ENCODE results near the gene MRGPRG. TPM values are rescaled to one million over a fixed set of nuclear protein-coding genes. Genes with fewer than 3 reads are reported as not detected.

Gene MRGPRG
- total and polyA plus RNA-seq, 3 experiments from 2014 or later = not detected

DNA sequence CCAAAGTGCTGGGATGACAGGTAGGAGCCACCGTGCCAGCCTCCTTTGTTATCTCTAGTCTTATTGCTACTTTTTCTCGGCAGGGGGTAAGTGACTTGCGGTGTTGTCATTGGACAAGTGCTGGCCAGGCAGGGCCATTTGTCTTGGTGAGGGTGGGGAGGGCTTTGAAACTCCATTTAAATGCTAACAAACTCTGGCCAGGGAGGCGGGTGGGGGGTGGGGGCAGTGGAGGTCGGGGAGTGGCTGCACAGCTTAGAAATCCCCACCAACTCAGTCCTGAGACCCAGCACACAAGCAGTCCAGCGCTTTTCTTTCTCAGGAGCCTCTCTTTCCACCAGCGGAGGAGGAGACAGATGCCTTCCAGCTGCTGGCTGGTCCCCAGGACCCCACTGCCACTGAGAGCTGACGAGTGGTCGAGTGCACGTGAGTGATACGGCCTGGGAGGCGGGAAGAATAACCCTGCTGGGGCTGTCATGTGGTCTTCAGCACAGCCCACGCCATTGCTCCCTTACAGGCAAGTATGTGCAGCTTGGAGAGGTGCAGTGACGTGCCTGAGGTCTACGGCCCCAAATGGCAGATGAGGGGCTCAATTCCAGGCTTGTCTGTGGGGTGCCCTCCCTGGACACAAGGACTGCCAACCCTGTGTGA lies 29.3 kb downstream of the MRGPRG start:
- POLR2A ChIA-PET = no interaction called here
- H3K27me3 Mint-ChIP-seq = peaks cover 0 to 6% of the 10 kb centered on the region in 2 donors
- CTCF ChIA-PET = no interaction called here

DNA sequence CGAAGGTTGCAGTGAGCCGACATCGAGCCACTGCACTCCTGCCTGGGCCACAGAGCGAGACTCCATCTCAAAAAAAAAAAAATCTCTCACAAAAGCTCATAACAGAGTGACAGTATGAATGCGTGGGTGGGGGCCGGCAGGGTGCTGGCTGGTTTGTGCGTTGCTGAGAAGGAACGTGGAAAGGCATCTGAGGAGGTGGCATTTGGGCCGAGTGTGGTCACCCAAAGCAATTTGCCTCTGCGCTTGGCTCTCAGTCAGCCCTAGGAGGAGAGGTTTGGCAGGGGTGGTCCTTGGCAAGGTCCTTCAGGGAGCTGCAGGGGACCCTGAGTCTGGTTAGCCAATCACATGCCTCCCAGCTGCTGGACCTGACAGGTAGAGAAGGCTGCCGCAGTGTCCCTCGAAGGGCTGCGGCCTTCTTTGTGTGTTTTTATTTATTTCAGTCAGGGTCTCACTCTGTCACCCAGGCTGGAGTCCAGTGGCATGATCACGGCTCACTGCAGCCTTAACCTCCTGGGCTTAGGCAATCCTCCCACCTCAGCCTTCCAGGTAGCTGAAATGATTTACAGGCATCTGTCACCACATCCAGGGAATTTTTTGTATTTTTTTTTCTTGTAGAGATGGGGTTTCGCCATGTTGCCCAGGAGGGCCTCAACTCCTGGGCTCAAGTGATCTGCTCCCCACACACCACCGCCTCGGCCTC lies 30.0 kb downstream of the MRGPRG start:
- Histone ChIP-seq H3K4me3 (ENCODE audit: low read length) (no peak overlapping the region), H3K27ac (ENCODE audit: low read depth, low read length) (no peak overlapping the region), H3K27me3 (ENCODE audit: insufficient read depth, low read length, poor library complexity, severe bottlenecking) (no peaks in the 10 kb centered on the region), H3K9me3 (ENCODE audit: low read length) (no peaks in the 10 kb centered on the region), H3K4me1 (ENCODE audit: insufficient read depth, low read length) (no peaks in the 10 kb centered on the region), H3K36me3 (ENCODE audit: insufficient read depth, low read length) (no peaks in the 10 kb centered on the region)
- Mint-ChIP-seq H3K4me3 (peak overlapping the region in 1 of 7 donors; percentile 18), H3K27ac (no peak overlapping the region), H3K9me3 (no peaks in the 10 kb centered on the region), H3K27me3 (peaks cover 0 to 9% of the 10 kb centered on the region in 2 donors), H3K4me1 (no peaks in the 10 kb centered on the region), H3K36me3 (no peaks in the 10 kb centered on the region)
- DNase-seq = peak in 1 of 5 donors; percentile 17
- POLR2A ChIA-PET = no interaction called here
- CTCF ChIA-PET = no interaction called here

More for the DNA sequence above, 29.3 kb downstream of the MRGPRG start:
- Mint-ChIP-seq H3K9me3 (no peaks in the 10 kb centered on the region), H3K27ac (no peak overlapping the region), H3K4me3 (peak overlapping the region in 1 of 7 donors; percentile 18), H3K4me1 (no peaks in the 10 kb centered on the region), H3K36me3 (no peaks in the 10 kb centered on the region)
- Histone ChIP-seq H3K9me3 (ENCODE audit: low read length) (no peaks in the 10 kb centered on the region), H3K36me3 (ENCODE audit: insufficient read depth, low read length) (no peaks in the 10 kb centered on the region), H3K4me3 (ENCODE audit: low read length) (no peak overlapping the region), H3K27me3 (ENCODE audit: insufficient read depth, low read length, poor library complexity, severe bottlenecking) (no peaks in the 10 kb centered on the region), H3K4me1 (ENCODE audit: insufficient read depth, low read length) (no peaks in the 10 kb centered on the region), H3K27ac (ENCODE audit: low read depth, low read length) (no peak overlapping the region)
- DNase-seq = peak in 1 of 5 donors; percentile 25

DNA sequence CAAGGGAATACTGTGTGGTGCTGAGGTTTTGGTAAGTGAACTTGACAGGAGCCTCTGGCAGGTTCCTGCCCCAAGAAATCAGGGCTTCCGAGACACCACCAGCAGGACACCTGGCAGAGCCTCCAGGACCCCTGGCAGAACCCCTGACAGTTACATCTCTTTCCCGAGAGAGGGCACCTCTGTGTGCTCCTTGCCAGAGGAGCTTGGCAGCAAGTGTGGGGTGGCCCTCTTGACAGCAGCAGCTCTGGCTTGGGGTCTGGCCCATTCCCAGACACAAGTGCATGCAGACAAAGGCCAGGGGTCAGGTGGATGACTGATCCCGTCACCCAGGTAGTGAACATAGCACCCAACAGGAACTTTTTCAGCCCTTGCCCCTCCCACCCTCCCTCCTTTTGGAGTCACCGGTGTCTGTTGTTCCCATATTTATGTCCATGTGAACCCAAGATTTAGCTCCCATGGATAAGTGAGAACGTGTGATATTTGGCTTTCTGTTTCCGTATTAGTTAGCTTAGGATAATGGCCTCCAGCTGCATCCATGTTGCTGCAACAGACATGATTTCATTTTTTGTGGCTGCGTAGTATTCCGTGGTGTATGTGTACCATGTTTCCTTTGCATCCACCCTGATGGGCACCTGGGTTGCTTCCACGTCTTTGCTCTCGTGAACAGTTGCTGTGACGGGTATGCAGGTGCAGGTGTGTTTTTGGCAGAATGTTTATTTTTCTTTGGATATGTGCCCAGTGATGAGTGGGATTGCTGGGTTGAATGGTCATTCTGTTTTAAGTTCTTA lies 32.3 kb downstream of the MRGPRG start:
- CTCF ChIA-PET = no interaction called here
- no peaks in the 10 kb centered on the region for H3K4me1 ChIP-seq (ENCODE audit: insufficient read depth, low read length)

DNA sequence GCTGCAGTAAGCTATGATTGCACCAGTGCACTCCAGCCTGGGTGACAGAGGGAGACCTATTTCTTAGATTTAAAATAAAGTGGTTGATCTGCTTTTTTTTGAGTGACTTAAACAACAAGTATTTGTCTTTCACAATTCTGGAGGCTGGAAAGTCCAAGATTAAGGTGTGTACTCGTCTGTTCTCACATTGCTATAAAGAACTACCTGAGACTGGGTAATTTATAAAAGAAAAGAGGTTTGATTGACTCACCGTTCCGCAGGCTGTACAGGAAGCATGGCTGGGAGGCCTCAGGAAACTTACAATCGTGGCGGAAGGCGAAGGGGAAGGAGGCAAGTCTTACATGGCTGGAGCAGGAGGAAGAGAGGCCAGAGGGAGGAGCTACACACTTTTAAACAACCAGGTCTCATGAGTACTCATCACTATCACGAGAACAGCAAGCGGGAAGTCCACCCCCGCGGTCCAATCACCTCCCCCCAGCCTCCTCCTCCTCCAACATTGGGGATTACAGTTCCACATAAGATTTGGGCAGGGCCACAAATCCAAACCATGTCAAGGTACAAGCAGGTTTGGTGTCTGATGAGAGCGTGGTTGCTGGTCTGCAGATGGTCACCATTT lies 33.8 kb downstream of the MRGPRG start:
- H3K9me3 Mint-ChIP-seq = no peaks in the 10 kb centered on the region
- Histone ChIP-seq H3K4me1 (ENCODE audit: insufficient read depth, low read length) (no peaks in the 10 kb centered on the region), H3K4me3 (ENCODE audit: low read length) (no peak overlapping the region), H3K36me3 (ENCODE audit: insufficient read depth, low read length) (no peaks in the 10 kb centered on the region), H3K27ac (ENCODE audit: low read depth, low read length) (no peak overlapping the region), H3K27me3 (ENCODE audit: insufficient read depth, low read length, poor library complexity, severe bottlenecking) (no peaks in the 10 kb centered on the region), H3K9me3 (ENCODE audit: low read length) (no peaks in the 10 kb centered on the region)
- POLR2A ChIA-PET = no interaction called here
- no peak overlapping the region for H3K4me3 Mint-ChIP-seq
- CTCF ChIA-PET = no interaction called here
- H3K27me3 Mint-ChIP-seq = peaks cover 0 to 9% of the 10 kb centered on the region in 2 donors
- H3K36me3 Mint-ChIP-seq = no peaks in the 10 kb centered on the region
- H3K4me1 Mint-ChIP-seq = no peaks in the 10 kb centered on the region
- peak overlapping the region in 1 of 8 donors; percentile 51 for H3K27ac Mint-ChIP-seq
- DNase-seq = peak in 1 of 5 donors; percentile 15

More for the DNA sequence above, 32.3 kb downstream of the MRGPRG start:
- H3K36me3 ChIP-seq (ENCODE audit: insufficient read depth, low read length) = no peaks in the 10 kb centered on the region
- H3K4me1 Mint-ChIP-seq = no peaks in the 10 kb centered on the region
- H3K9me3 Mint-ChIP-seq = no peaks in the 10 kb centered on the region
- no peaks in the 10 kb centered on the region for H3K27me3 ChIP-seq (ENCODE audit: insufficient read depth, low read length, poor library complexity, severe bottlenecking)
- no peak overlapping the region for H3K27ac Mint-ChIP-seq
- H3K27me3 Mint-ChIP-seq = peaks cover 0 to 9% of the 10 kb centered on the region in 2 donors
- DNase-seq = peak in 1 of 5 donors; percentile 28
- H3K36me3 Mint-ChIP-seq = no peaks in the 10 kb centered on the region
- POLR2A ChIA-PET = no interaction called here
- H3K9me3 ChIP-seq (ENCODE audit: low read length) = no peaks in the 10 kb centered on the region
- no peak overlapping the region for H3K4me3 Mint-ChIP-seq
- H3K27ac ChIP-seq (ENCODE audit: low read depth, low read length) = no peak overlapping the region
- H3K4me3 ChIP-seq (ENCODE audit: low read length) = no peak overlapping the region

DNA sequence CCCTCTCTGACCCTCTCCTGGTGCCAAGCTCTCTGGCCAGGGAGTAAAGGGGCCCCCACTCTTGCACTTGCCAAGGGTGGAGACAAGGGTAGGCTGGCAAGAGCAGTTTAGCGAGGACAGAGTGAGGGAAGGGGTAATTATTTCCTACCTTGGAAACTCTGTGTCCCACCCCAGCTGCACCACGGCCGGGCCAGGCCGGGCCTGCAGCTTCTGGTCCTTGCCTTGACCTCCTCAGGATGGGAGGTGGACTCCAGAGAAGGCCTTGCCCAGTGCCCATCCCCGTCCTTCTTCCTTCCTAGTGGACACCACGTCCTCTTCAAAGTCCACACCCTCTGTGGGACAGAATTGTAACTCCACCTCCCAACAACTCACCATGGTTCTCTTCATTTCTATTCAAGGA lies 35.1 kb downstream of the MRGPRG start:
- Mint-ChIP-seq H3K27me3 (peaks cover 0 to 9% of the 10 kb centered on the region in 2 donors), H3K4me1 (no peaks in the 10 kb centered on the region), H3K27ac (peak overlapping the region in 1 of 8 donors; percentile 78), H3K4me3 (no peak overlapping the region), H3K36me3 (no peaks in the 10 kb centered on the region), H3K9me3 (no peaks in the 10 kb centered on the region)
- POLR2A ChIA-PET = no interaction called here
- Histone ChIP-seq H3K4me1 (ENCODE audit: insufficient read depth, low read length) (no peaks in the 10 kb centered on the region), H3K36me3 (ENCODE audit: insufficient read depth, low read length) (no peaks in the 10 kb centered on the region), H3K27ac (ENCODE audit: low read depth, low read length) (no peak overlapping the region), H3K27me3 (ENCODE audit: insufficient read depth, low read length, poor library complexity, severe bottlenecking) (no peaks in the 10 kb centered on the region), H3K4me3 (ENCODE audit: low read length) (no peak overlapping the region), H3K9me3 (ENCODE audit: low read length) (no peaks in the 10 kb centered on the region)
- peak in 1 of 5 donors; percentile 22 for DNase-seq
- CTCF ChIA-PET = no interaction called here

DNA sequence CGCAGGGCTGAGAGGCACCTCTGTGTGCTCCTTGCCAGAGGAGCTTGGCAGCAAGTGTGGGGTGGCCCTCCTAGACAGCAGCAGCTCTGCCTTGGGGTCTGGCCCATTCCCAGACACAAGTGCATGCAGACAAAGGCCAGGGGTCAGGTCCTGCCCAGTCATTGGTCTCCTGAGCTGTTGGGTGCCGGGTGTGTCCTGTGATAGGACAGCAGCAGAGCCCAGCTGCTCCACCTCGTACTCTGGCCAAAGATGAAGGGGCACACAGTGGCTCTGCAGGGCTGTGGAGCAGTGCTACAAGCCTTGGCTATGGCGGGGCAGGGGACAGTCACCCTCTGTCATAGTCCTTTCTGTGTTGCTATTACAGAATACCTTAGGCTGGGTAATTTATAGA lies 36.2 kb downstream of the MRGPRG start:
- Histone ChIP-seq H3K27ac (ENCODE audit: low read depth, low read length) (no peak overlapping the region), H3K27me3 (ENCODE audit: insufficient read depth, low read length, poor library complexity, severe bottlenecking) (no peaks in the 10 kb centered on the region), H3K4me3 (ENCODE audit: low read length) (no peak overlapping the region), H3K9me3 (ENCODE audit: low read length) (no peaks in the 10 kb centered on the region), H3K4me1 (ENCODE audit: insufficient read depth, low read length) (no peaks in the 10 kb centered on the region), H3K36me3 (ENCODE audit: insufficient read depth, low read length) (no peaks in the 10 kb centered on the region)
- CTCF ChIA-PET = no interaction called here
- Mint-ChIP-seq H3K27me3 (peaks cover 0 to 8% of the 10 kb centered on the region in 2 donors), H3K4me1 (no peaks in the 10 kb centered on the region), H3K27ac (no peak overlapping the region), H3K4me3 (no peak overlapping the region), H3K9me3 (peaks cover 0 to 2% (median 0%) of the 10 kb centered on the region in 5 donors), H3K36me3 (peaks cover 0 to 2% (median 0%) of the 10 kb centered on the region in 3 donors)
- POLR2A ChIA-PET = no interaction called here
- peak in 1 of 5 donors; percentile 34 for DNase-seq

DNA sequence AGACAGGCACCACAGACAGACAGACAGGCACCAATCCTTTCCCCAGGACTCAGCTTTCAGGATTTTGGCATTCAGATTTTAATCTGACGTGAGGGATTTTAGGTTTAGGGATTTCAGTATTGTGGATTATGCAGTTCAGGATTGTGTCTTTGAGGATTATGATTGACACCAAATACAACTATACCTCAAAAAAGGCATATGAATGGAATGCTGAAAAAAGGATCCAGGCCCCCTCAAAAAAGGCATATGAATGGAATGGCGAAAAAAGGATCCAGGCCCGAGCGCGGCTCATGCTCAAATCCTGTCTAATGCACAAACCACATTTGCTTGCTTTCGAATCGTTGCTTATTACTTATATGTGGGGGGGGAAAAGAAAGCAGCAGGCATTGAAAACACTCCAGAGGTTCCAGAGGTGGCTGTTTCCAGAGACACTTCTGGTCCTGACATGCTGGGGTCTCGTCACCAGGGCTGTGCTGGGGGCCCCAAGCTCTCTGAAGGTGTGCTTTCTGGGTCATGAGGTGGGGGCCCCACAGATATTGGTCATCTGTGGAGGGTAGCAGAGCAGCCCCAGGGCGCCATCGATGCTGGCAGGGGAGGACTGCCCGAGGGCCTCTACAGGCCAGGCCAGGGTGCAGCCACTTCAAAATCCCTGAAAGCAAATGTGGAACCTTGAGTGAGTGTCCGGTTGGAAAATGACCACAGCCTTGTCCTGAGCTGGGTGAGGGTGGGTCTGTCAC lies 36.7 kb downstream of the MRGPRG start:
- H3K27ac Mint-ChIP-seq = no peak overlapping the region
- no peaks in the 10 kb centered on the region for H3K4me1 Mint-ChIP-seq
- no peak overlapping the region for H3K4me3 ChIP-seq (ENCODE audit: low read length)
- no peaks in the 10 kb centered on the region for H3K4me1 ChIP-seq (ENCODE audit: insufficient read depth, low read length)
- H3K27me3 Mint-ChIP-seq = peaks cover 0 to 11% of the 10 kb centered on the region in 2 donors
- no peak overlapping the region for H3K27ac ChIP-seq (ENCODE audit: low read depth, low read length)
- DNase-seq = no peak
- H3K36me3 Mint-ChIP-seq = peaks cover 0 to 6% (median 0%) of the 10 kb centered on the region in 3 donors
- H3K36me3 ChIP-seq (ENCODE audit: insufficient read depth, low read length) = no peaks in the 10 kb centered on the region
- ChIA-PET POLR2A (no interaction called here), CTCF (no interaction called here)
- no peaks in the 10 kb centered on the region for H3K9me3 ChIP-seq (ENCODE audit: low read length)
- no peak overlapping the region for H3K4me3 Mint-ChIP-seq
- H3K9me3 Mint-ChIP-seq = peaks cover under 1 to 5% (median 3%) of the 10 kb centered on the region in 5 donors
- H3K27me3 ChIP-seq (ENCODE audit: insufficient read depth, low read length, poor library complexity, severe bottlenecking) = no peaks in the 10 kb centered on the region

Data from CD8-positive, alpha-beta memory T cell (primary cell).